ENCODE measurements around the gene CCM2.
"Not testable (repeated sequence)": the region's sequence is repeated elsewhere in the genome, so short reads cannot be mapped to it uniquely, and the experiment has no call there.

The CCM2 gene

GRCh38 chr7:44982535-44982923, 17.5 kb upstream of the CCM2 start:
- no peak for DNase-seq

DNA sequence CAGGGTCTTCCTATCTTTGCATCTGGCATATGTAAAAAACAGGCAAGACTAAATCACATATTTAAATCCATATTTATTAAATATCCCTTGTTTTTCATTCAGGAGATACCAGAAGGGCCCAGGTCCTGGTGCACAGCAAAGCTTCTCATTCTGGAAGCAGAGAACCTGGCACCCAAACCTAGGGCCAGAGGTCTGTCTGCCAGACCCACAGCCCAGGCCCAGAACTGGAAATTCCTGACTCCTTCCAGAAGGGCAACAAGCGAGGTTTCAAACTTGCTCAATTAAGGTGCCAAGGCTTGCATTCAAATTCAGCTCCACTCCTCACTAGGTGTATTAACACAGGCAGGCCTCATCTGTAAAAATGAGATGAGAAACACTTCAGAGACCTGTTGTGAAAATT, 17.0 kb upstream of the CCM2 start:
- DNase-seq, result no peak

- DNase-seq, result no peak
Observed at GRCh38 chr7:44983742-44984477, 16.1 kb upstream of the CCM2 start.

DNA sequence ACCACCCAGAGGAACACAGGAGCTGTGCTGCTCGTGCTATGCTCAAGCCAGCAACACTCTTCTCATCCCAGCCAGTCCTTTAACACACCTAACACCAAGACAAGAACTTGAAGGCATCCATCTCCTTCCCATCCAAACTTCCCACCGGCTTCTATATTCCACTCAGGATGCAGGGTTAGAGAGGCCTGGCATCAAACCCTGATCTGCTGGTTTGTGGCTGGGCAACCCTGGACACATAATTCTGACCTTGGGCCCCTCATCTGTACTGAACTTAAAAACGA, 15.6 kb upstream of the CCM2 start:
- no peak for DNase-seq

DNA sequence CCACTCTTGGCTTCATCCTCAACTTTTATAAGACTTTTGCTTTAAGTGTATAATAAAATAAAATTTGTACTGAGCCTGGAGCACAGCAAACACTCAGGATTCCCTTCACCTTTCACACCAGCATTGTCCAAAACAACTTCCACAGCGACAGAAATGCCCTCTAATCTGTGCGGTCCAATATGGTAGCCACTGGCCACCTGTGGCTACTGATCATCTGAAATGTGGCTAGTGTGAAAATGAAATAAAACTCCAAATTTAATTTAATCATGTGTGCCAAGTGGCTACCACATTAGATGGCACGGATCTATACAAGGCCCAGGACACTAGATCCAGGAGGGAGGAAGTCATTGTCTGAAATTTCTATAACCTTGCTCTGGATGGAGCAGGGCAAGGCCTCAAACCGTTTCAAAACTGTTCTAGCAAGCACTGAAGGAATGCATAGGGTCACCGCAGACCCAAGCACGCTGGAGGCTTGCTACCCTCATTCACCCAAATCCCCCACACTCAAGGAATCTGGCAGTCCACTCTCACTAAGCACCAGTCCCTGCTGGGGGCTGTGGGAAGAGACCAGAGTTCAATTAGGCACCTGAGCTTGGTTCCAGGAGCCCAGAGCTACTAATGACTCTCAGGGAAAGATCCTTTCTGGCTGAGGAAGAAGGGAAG, 14.8 kb upstream of the CCM2 start:
- DNase-seq, result no peak

- DNase-seq, result no peak
Observed at GRCh38 chr7:44985900-44986217, 14.1 kb upstream of the CCM2 start.

GRCh38 chr7:44986218-44987053, 13.6 kb upstream of the CCM2 start:
- peak; percentile 98 for DNase-seq

- no peak for DNase-seq
Observed at GRCh38 chr7:44987457-44987856, 12.5 kb upstream of the CCM2 start.

DNA sequence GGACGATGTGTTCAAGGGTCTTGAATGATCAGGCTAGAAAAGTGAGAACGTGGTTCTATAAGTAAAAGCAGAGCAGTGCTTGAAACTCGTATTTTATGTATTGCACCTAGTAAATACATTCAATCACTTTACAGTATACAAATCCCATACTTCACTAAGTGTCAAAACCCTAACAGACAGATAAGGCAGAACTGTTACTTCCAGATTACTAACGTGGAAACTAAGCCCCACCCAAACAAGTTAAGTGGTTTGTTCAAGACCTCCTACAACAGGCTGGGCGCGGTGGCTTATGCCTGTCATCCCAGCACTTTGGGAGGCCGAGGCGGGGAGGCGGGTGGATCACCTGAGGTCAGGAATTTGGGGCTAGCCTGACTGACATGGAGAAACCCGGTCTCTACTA, 12.0 kb upstream of the CCM2 start:
- no peak for DNase-seq

- no peak for DNase-seq
Observed at GRCh38 chr7:44988701-44989100, 11.3 kb upstream of the CCM2 start.

- DNase-seq, result no peak
Observed at GRCh38 chr7:44989132-44989531, 10.9 kb upstream of the CCM2 start.

- DNase-seq, result no peak
Observed at GRCh38 chr7:44990109-44991023, 9.6 kb upstream of the CCM2 start.

DNA sequence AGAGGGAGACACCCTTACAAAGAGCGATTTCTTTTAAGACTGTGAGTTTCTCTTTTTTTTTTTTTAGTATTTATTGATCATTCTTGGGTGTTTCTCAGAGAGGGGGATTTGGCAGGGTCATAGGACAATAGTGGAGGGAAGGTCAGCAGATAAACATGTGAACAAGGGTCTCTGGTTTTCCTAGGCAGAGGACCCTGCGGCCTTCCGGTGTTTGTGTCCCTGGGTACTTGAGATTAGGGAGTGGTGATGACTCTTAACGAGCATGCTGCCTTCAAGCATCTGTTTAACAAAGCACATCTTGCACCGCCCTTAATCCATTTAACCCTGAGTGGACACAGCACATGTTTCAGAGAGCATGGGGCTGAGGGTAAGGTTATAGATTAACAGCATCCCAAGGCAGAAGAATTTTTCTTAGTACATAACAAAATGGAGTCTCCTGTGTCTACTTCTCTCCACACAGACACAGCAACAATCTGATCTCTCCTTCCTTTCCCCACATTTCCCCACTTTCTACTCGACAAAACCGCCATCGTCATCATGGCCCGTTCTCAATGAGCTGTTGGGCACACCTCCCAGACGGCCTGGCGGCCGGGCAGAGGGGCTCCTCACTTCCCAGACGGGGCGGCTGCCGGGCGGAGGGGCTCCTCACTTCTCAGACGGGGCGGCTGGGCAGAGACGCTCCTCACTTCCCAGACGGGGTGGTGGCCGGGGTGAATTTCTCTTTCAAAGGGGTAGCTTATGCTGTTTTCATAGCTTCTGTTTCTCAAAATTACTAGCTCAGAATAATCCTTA, 7.8 kb upstream of the CCM2 start:
- DNase-seq, result not testable (repeated sequence)

DNA sequence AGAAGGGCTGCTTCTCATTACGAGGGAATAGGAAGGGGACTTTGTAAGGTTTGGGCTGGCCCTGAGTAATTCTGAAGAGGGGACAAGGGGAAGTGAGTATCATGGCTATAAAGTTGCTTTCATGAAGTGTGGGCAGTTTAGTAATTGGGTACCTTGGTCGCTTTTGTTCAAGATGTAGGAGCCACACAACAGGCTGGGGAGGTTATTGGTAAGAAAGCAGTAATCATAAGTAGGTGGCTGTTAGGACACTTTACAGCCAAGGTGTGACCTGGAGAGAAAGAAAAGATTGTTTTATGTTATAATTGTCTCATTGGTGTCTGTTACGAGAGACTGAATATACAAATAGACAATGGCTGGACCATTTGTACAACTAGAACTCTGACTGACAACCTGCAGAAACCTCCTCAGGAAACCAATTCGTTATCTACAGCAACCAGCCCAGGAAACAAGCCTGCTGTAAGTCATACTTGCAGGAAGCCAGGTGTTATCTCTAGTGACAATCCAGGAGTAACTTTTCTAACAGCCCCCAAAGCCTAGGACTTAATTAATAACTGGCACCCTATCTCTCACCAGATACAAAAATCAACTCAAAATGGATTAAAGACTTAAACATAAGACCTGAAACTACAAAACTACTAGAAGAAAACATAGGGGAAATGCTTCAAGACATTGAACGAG, 5.0 kb upstream of the CCM2 start:
- DNase-seq, result no peak

GRCh38 chr7:44995555-44996493, 4.2 kb upstream of the CCM2 start:
- DNase-seq, result no peak

- DNase-seq, result no peak
Observed at GRCh38 chr7:44998153-44998871, 1.7 kb upstream of the CCM2 start.

- peak; percentile 99 for DNase-seq
Observed at GRCh38 chr7:44999245-45000092, 532 bp upstream of the CCM2 start.

DNA sequence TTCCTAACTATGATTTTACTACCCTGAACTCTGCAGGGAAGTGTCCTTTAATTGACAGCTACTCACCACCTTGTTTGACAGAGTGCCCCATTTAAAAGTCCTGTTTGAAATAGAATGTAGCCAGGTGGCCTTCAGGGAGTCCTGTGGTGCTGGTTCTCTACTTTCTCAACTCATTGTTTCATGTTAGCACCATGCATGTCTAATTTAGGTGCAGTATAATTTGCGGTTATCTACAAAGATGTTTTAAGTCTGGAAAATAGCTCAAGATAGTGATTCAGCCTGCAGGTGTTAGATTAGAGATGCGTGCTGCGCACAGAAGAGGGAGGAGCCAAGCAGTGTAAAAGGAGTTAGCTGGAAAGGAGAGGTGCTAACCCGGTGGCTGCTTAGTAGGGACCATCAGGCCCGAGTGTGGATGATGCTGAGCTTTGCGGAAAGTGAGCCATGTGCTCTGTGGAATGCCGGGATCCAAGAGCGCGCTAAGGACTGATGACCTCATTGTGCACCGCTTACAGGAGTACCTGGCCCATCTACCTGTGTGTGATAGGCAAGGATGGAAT, 1.2 kb downstream of the CCM2 start:
- DNase-seq, result no peak

- DNase-seq, result no peak
Observed at GRCh38 chr7:45001826-45002225, 1.8 kb downstream of the CCM2 start.

Data from right forelimb (tissue), 1 donor.